Measurements from ENCODE around the gene ELL2. TPM values are rescaled to one million over a fixed set of nuclear protein-coding genes. Genes with fewer than 3 reads are reported as not detected.

The ELL2 gene
- polyA plus RNA-seq, 1 donor (not counting 4 experiments of a cell fraction or from before 2014, with no cell fraction given): 100 TPM

GRCh38 chr5:95843733-95844223 is 117.9 kb downstream of the ELL2 start:
- H3K4me2 ChIP-seq (ENCODE audit: control insufficient read depth, extremely low read depth, insufficient read depth, low read depth, low read length): no peak overlapping the region
- dilution Hi-C loops (cut with MboI; ENCODE audit: extremely low pct_ligation_motif_present, low sequenced_read_pairs): no loop called here
- FAIRE-seq: no peak

GRCh38 chr5:95842854-95843544 is 118.7 kb downstream of the ELL2 start:
- DNase-seq (ENCODE audit: low read depth, low spot score): no peak
- Histone ChIP-seq H3K79me2 (ENCODE audit: control insufficient read depth, insufficient read depth, low read length) (no peaks in the 10 kb centered on the region), H3K9me3 (ENCODE audit: control insufficient read depth, low read depth, low read length) (no peaks in the 10 kb centered on the region), H3K4me2 (ENCODE audit: control insufficient read depth, extremely low read depth, insufficient read depth, low read depth, low read length) (no peak overlapping the region), H3K4me3 (ENCODE audit: control insufficient read depth in 2 of 3, extremely low read depth in 1 of 3, insufficient read depth in 2 of 3, low read depth in 1 of 3, low read length in 3 of 3) (no peak overlapping the region), H3K9ac (ENCODE audit: control insufficient read depth, extremely low read depth, insufficient read depth, low read length) (no peak overlapping the region), H3K9me1 (ENCODE audit: control insufficient read depth, extremely low read depth, insufficient read depth, low read length) (no peaks in the 10 kb centered on the region), H3K36me3 (ENCODE audit: control insufficient read depth in 2 of 2, extremely low read depth in 1 of 2, insufficient read depth in 2 of 2, low read length in 2 of 2) (no peaks in the 10 kb centered on the region), H3K4me1 (ENCODE audit: control insufficient read depth, extremely low read depth, insufficient read depth, low read length) (peaks cover 7% of the 10 kb centered on the region), H2AFZ (ENCODE audit: control insufficient read depth, low read length) (no peak overlapping the region), H4K20me1 (ENCODE audit: control insufficient read depth, extremely low read depth, insufficient read depth, low read length) (no peaks in the 10 kb centered on the region), H3K27ac (ENCODE audit: control insufficient read depth, insufficient read depth, low read length) (no peak overlapping the region), H3K27me3 (ENCODE audit: control insufficient read depth, extremely low read depth, insufficient read depth, low read length) (no peaks in the 10 kb centered on the region)
- no peak for FAIRE-seq
- TF ChIP-seq, protein P1, sequence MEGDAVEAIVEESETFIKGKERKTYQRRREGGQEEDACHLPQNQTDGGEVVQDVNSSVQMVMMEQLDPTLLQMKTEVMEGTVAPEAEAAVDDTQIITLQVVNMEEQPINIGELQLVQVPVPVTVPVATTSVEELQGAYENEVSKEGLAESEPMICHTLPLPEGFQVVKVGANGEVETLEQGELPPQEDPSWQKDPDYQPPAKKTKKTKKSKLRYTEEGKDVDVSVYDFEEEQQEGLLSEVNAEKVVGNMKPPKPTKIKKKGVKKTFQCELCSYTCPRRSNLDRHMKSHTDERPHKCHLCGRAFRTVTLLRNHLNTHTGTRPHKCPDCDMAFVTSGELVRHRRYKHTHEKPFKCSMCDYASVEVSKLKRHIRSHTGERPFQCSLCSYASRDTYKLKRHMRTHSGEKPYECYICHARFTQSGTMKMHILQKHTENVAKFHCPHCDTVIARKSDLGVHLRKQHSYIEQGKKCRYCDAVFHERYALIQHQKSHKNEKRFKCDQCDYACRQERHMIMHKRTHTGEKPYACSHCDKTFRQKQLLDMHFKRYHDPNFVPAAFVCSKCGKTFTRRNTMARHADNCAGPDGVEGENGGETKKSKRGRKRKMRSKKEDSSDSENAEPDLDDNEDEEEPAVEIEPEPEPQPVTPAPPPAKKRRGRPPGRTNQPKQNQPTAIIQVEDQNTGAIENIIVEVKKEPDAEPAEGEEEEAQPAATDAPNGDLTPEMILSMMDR (optimal IDR thresholded peaks at IDR 0.05 in 1 of 3, IDR thresholded peaks at IDR 0.05 in 1 of 3, conservative IDR thresholded peaks at IDR 0.05 in 1 of 3; ENCODE audit: extremely low read depth in 1 of 3, insufficient read depth in 2 of 3, low read length in 3 of 3): no peak
- TF ChIP-seq EZH2 (IDR thresholded peaks at IDR 0.05; ENCODE audit: low read length): no peak
- dilution Hi-C loops (cut with MboI; ENCODE audit: extremely low pct_ligation_motif_present, low sequenced_read_pairs): no loop called here

More at GRCh38 chr5:95843733-95844223, 117.9 kb downstream of the ELL2 start:
- no peak for DNase-seq (ENCODE audit: low read depth, low spot score)
- Histone ChIP-seq H3K27me3 (ENCODE audit: control insufficient read depth, extremely low read depth, insufficient read depth, low read length) (no peaks in the 10 kb centered on the region), H3K9me1 (ENCODE audit: control insufficient read depth, extremely low read depth, insufficient read depth, low read length) (no peaks in the 10 kb centered on the region), H3K79me2 (ENCODE audit: control insufficient read depth, insufficient read depth, low read length) (no peaks in the 10 kb centered on the region), H3K36me3 (ENCODE audit: control insufficient read depth in 2 of 2, extremely low read depth in 1 of 2, insufficient read depth in 2 of 2, low read length in 2 of 2) (no peaks in the 10 kb centered on the region), H3K9me3 (ENCODE audit: control insufficient read depth, low read depth, low read length) (no peaks in the 10 kb centered on the region), H3K9ac (ENCODE audit: control insufficient read depth, extremely low read depth, insufficient read depth, low read length) (no peak overlapping the region), H3K27ac (ENCODE audit: control insufficient read depth, insufficient read depth, low read length) (no peak overlapping the region), H2AFZ (ENCODE audit: control insufficient read depth, low read length) (no peak overlapping the region), H3K4me1 (ENCODE audit: control insufficient read depth, extremely low read depth, insufficient read depth, low read length) (peaks cover 7% of the 10 kb centered on the region), H3K4me3 (ENCODE audit: control insufficient read depth in 2 of 3, extremely low read depth in 1 of 3, insufficient read depth in 2 of 3, low read depth in 1 of 3, low read length in 3 of 3) (no peak overlapping the region), H4K20me1 (ENCODE audit: control insufficient read depth, extremely low read depth, insufficient read depth, low read length) (no peaks in the 10 kb centered on the region)
- TF ChIP-seq, protein P1 (optimal IDR thresholded peaks at IDR 0.05 in 1 of 3, IDR thresholded peaks at IDR 0.05 in 1 of 3, conservative IDR thresholded peaks at IDR 0.05 in 1 of 3; ENCODE audit: extremely low read depth in 1 of 3, insufficient read depth in 2 of 3, low read length in 3 of 3): no peak
- no peak for TF ChIP-seq EZH2 (IDR thresholded peaks at IDR 0.05; ENCODE audit: low read length)
